B cell (primary cell): Measurements from ENCODE around the gene TRPM1. TPM values are rescaled to one million over a fixed set of nuclear protein-coding genes. Genes with fewer than 3 reads are reported as not detected.

Experiments
- ATAC-seq: fragments of 200-7000 bp; cut with Tn5 transposase; one replicate; pipeline ENCODE4 v1.10.0; 2021; ENCODE audit warnings: low read depth, mild to moderate bottlenecking, moderate number of reproducible peaks, moderate library complexity
- CTCF ChIA-PET: fragments of 350-600 bp; sonication (Branson Sonifier 250); formaldehyde crosslinking; loops from one replicate; lab custom pipeline; 2021; ENCODE audit warnings: antibody characterized with exemption, inconsistent platforms; lab: Charles Lee
- POLR2A ChIA-PET: fragments of 350-600 bp; sonication (Branson Sonifier 250); formaldehyde crosslinking; loops from one replicate; lab custom pipeline; 2021; ENCODE audit warnings: antibody characterized with exemption; lab: Charles Lee
- DNase-seq: peaks from one replicate; pipeline ENCODE4 v3.0.0; 2013
- H2AFZ ChIP-seq: 2 replicates; pipeline ENCODE4 v1.6.1; 2012; ENCODE audit warnings: mild to moderate bottlenecking, low read depth, low read length; ENCODE audit not compliant: insufficient read depth, poor library complexity, severe bottlenecking
- H3K27ac ChIP-seq, 2 donors: 1 replicate in 1 of 2; 2 replicates in 1 of 2; pipeline ENCODE4 v1.5.1; 2012 to 2013; ENCODE audit warnings: low read length in 2 of 2, mild to moderate bottlenecking in 2 of 2, moderate library complexity in 1 of 2
- H3K27me3 ChIP-seq, 4 experiments: fragments of 200-600 bp in 1 of 4; sonication (generic) in 1 of 4; replicated peaks in 1 of 4; 1 replicate in 2 of 4; 2 replicates in 2 of 4; pipeline versions ENCODE4 v1.6.1 to v1.7.0; 2013 to 2016; ENCODE audit warnings: low read length in 3 of 4, mild to moderate bottlenecking in 2 of 4, mixed read lengths in 1 of 4, moderate library complexity in 1 of 4; ENCODE audit not compliant: insufficient read depth in 4 of 4, control insufficient read depth in 3 of 4; ENCODE audit errors: control extremely low read depth in 1 of 4
- H3K36me3 ChIP-seq, 2 experiments: replicated peaks in 1 of 2; 1 replicate in 1 of 2; 2 replicates in 1 of 2; pipeline versions ENCODE4 v1.6.1 to v1.7.1; 2013; ENCODE audit warnings: low read length in 1 of 2; ENCODE audit not compliant: insufficient read depth in 2 of 2, control insufficient read depth in 1 of 2; ENCODE audit errors: control extremely low read depth in 1 of 2, extremely low read depth in 1 of 2
- H3K4me1 ChIP-seq, 2 donors: fragments of 200-600 bp in 1 of 2; sonication (generic) in 1 of 2; 1 replicate in 1 of 2; 2 replicates in 1 of 2; pipeline versions ENCODE4 v1.5.1 to v1.6.1; 2013 to 2017; ENCODE audit warnings: low read length in 2 of 2; ENCODE audit not compliant: control insufficient read depth in 2 of 2, insufficient read depth in 2 of 2
- H3K4me2 ChIP-seq: replicated peaks from 2 replicates; pipeline ENCODE3; 2012; ENCODE audit warnings: mild to moderate bottlenecking, low read depth, low read length; ENCODE audit not compliant: poor library complexity, severe bottlenecking
- H3K4me3 ChIP-seq, 5 experiments: fragments of 200-600 bp in 1 of 5; sonication (generic) in 1 of 5; 1 replicate in 3 of 5; 2 replicates in 2 of 5; pipeline versions ENCODE4 v1.5.1 to v1.7.0; 2011 to 2016; ENCODE audit warnings: low read length in 4 of 5, mild to moderate bottlenecking in 4 of 5, low read depth in 2 of 5, control low read depth in 1 of 5, moderate library complexity in 1 of 5; ENCODE audit not compliant: insufficient read depth in 1 of 5; ENCODE audit errors: control extremely low read depth in 1 of 5, extremely low read depth in 1 of 5
- H3K79me2 ChIP-seq: fragments of 200-600 bp; sonication (generic); one replicate; pipeline ENCODE4 v1.6.0; 2016; ENCODE audit warnings: low read length; ENCODE audit not compliant: control insufficient read depth, insufficient read depth
- H3K9ac ChIP-seq: fragments of 200-600 bp; sonication (generic); 2 replicates; pipeline ENCODE4 v1.6.1; 2017; ENCODE audit warnings: mild to moderate bottlenecking, low read length, moderate library complexity
- H3K9me3 ChIP-seq, 3 donors: one replicate each; pipeline versions ENCODE4 v1.6.1 to v1.7.1; 2013; ENCODE audit warnings: low read length in 2 of 3; ENCODE audit not compliant: control insufficient read depth in 2 of 3, insufficient read depth in 1 of 3; ENCODE audit errors: control extremely low read depth in 1 of 3
- H4K20me1 ChIP-seq: 2 replicates; pipeline ENCODE4 v1.6.0; 2012; ENCODE audit warnings: mild to moderate bottlenecking, low read length; ENCODE audit not compliant: insufficient read depth, control insufficient read depth, poor library complexity, severe bottlenecking
- H3K27ac Mint-ChIP-seq: one replicate; pipeline ENCODE4 v1.8.0; 2021; ENCODE audit warnings: mixed read lengths
- H3K27me3 Mint-ChIP-seq: one replicate; pipeline ENCODE4 v1.8.0; 2021; ENCODE audit warnings: mixed read lengths
- H3K4me1 Mint-ChIP-seq: one replicate; pipeline ENCODE4 v1.8.0; 2021; ENCODE audit warnings: mixed read lengths
- H3K4me3 Mint-ChIP-seq: one replicate; pipeline ENCODE4 v1.8.0; 2021; ENCODE audit warnings: mixed read lengths
- H3K9me3 Mint-ChIP-seq: one replicate; pipeline ENCODE4 v1.8.0; 2022; ENCODE audit warnings: mixed read lengths; ENCODE audit not compliant: insufficient read depth
- CTCF ChIP-seq: fragments of 200-600 bp; IDR thresholded peaks from one replicate; pipeline ENCODE4 v1.8.0; 2022; ENCODE audit warnings: antibody characterized with exemption, mild to moderate bottlenecking
- EZH2 ChIP-seq: IDR thresholded peaks from 2 replicates; pipeline ENCODE4 v1.6.1; 2012; ENCODE audit warnings: borderline replicate concordance, low read depth, mild to moderate bottlenecking, moderate library complexity, low read length; ENCODE audit not compliant: insufficient read depth, poor library complexity, severe bottlenecking
- WGBS: methylation state at CpG from one replicate; pipeline ENCODE4 v1.1.5; 2013; ENCODE audit warnings: missing lambda C conversion rate; ENCODE audit not compliant: insufficient coverage; 5-methylcytosine and 5-hydroxymethylcytosine counted together
- intact Hi-C: fragments of 100-400 bp; cut with micrococcal nuclease; formaldehyde crosslinking; loops from one replicate; pipeline ENCODE4 v1.10.0; 2022
- polyA plus RNA-seq: library from polyadenylated mRNA; depleted of rRNA; stranded (reverse); fragments of >200 nt; gene quantifications from 2 replicates; pipeline ENCODE4 v1.2.3, GENCODE V29; 2012
- total RNA-seq, 2 donors: library from RNA; stranded (reverse); fragments of 120-200 nt in 1 of 2; gene quantifications; 1 replicate in 1 of 2; 2 replicates in 1 of 2; pipeline versions ENCODE4 v1.2.3 to v1.2.4, GENCODE V29; 2013 to 2022

Gene TRPM1
- total and polyA plus RNA-seq, 2 donors (not counting 1 experiment from before 2014, with no cell fraction given), result 0.07 TPM; not detected in 1

DNA sequence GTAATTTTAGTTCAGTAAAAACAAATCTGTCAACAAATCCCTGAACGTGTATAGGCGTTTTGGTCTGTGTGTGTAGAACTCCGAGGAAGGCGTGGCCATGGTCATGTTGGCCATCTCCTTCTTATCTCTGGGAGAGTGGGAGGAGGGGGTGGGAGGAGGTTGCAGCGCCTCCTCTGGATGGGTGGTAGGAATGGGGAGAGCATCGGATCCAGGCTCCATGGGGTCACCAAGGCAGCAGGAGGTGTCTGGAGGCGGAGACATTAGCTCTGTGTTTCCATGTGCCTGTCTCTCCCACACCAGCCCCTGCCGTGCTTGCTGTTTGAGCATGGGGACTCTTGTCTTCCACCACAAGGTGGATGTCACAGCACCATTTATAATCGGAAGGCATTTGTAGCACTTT, 34.5 kb upstream of the TRPM1 start:
- ATAC-seq (no peak), DNase-seq (no peak)
- Histone ChIP-seq H3K36me3 (no peaks in the 10 kb centered on the region), H3K9ac (no peak overlapping the region), H4K20me1 (no peaks in the 10 kb centered on the region), H3K27me3 (no peaks in the 10 kb centered on the region), H2AFZ (no peak overlapping the region), H3K79me2 (no peaks in the 10 kb centered on the region), H3K4me3 (no peak overlapping the region), H3K4me2 (no peak overlapping the region), H3K9me3 (peaks cover 0 to 8% (median 1%) of the 10 kb centered on the region in 3 donors), H3K27ac (no peak overlapping the region), H3K4me1 (no peaks in the 10 kb centered on the region)
- CTCF ChIA-PET, result no interaction called here
- intact Hi-C loops, result no loop called here
- H3K4me1 Mint-ChIP-seq, result no peaks in the 10 kb centered on the region
- POLR2A ChIA-PET, result no interaction called here
- no peaks in the 10 kb centered on the region for H3K27me3 Mint-ChIP-seq
- 93% methylated on average over 8 of the region's 9 CpGs for WGBS
- H3K27ac Mint-ChIP-seq, result no peak overlapping the region
- TF ChIP-seq EZH2, result no peak
- TF ChIP-seq CTCF, result no peak
- no peaks in the 10 kb centered on the region for H3K9me3 Mint-ChIP-seq
- no peak overlapping the region for H3K4me3 Mint-ChIP-seq

- Mint-ChIP-seq H3K9me3 (no peaks in the 10 kb centered on the region), H3K27me3 (no peaks in the 10 kb centered on the region), H3K27ac (no peak overlapping the region), H3K4me1 (no peaks in the 10 kb centered on the region), H3K4me3 (no peak overlapping the region)
- peaks cover 0 to 8% (median 1%) of the 10 kb centered on the region in 3 donors for H3K9me3 ChIP-seq
- no peaks in the 10 kb centered on the region for H3K79me2 ChIP-seq
- no peak overlapping the region for H3K9ac ChIP-seq
- DNase-seq (no peak), ATAC-seq (no peak)
- no peak overlapping the region for H3K4me2 ChIP-seq
- intact Hi-C loops, result no loop called here
- ChIA-PET POLR2A (no interaction called here), CTCF (no interaction called here)
- no peak overlapping the region for H3K27ac ChIP-seq
- no peak overlapping the region for H3K4me3 ChIP-seq
- TF ChIP-seq CTCF (no peak), EZH2 (no peak)
- no peak overlapping the region for H2AFZ ChIP-seq
- no peaks in the 10 kb centered on the region for H4K20me1 ChIP-seq
- H3K4me1 ChIP-seq, result no peaks in the 10 kb centered on the region
- no peaks in the 10 kb centered on the region for H3K27me3 ChIP-seq
- 95% methylated on average over 3 of the region's 6 CpGs for WGBS
- H3K36me3 ChIP-seq, result no peaks in the 10 kb centered on the region
These were observed 34.0 kb upstream of the TRPM1 start for GRCh38 chr15:31135523-31135922.
